GM10248 (cell line): ENCODE results near the gene SLC22A31.
A peak's percentile ranks its signal among the peaks of the same experiment; 100 is the strongest.
"Not testable (repeated sequence)": the region's sequence is repeated elsewhere in the genome, so short reads cannot be mapped to it uniquely, and the experiment has no call there.

Source experiments
- CTCF ChIA-PET: fragments of 300-600 bp; sonication (Branson Sonifier 250); formaldehyde crosslinking; extraction: SDS; loops from one replicate; lab custom pipeline; 2021; ENCODE audit warnings: antibody characterized with exemption; lab: Yijun Ruan, JAX
- POLR2A ChIA-PET: fragments of 350-650 bp; sonication (Branson Sonifier 250); formaldehyde crosslinking; extraction: SDS; loops from one replicate; lab custom pipeline; 2020; ENCODE audit warnings: antibody characterized with exemption; lab: Yijun Ruan, JAX
- DNase-seq: peaks from one replicate; pipeline ENCODE4 v3.0.0; 2012; ENCODE audit errors: extremely low spot score
- CTCF ChIP-seq: IDR thresholded peaks from 2 replicates; pipeline ENCODE4 v1.5.1; 2012; ENCODE audit warnings: mild to moderate bottlenecking, low read depth; ENCODE audit errors: extremely low read depth, missing control alignments, control extremely low read depth

SLC22A31 gene

GRCh38 chr16:89200124-89200849 is at the start of gene SLC22A31:
SLC22A31 (minus strand) TSS chr16:89200537; CDS start chr16:89200501, 36 bp downstream.
- ChIA-PET POLR2A (no interaction called here), CTCF (no interaction called here)
- DNase-seq = no peak
- no peak for TF ChIP-seq CTCF

GRCh38 chr16:89248196-89248982 is 48.1 kb upstream of the SLC22A31 start:
- POLR2A ChIA-PET = no interaction called here

GRCh38 chr16:89247734-89248075 is 47.4 kb upstream of the SLC22A31 start:
- CTCF ChIA-PET = interaction anchor here (1.3 to 1.5 kb wide), 2 partner anchors 16 to 42 kb away, joined by 3 to 7 read pairs; no protein-coding TSS in a partner anchor
- DNase-seq, POLR2A ChIA-PET: not testable (repeated sequence)

More at GRCh38 chr16:89248196-89248982, 48.1 kb upstream of the SLC22A31 start:
- no peak for DNase-seq
- CTCF ChIA-PET = interaction anchor here (1.3 kb wide), 1 partner anchor 16 kb away, joined by 3 read pairs; no protein-coding TSS in a partner anchor
- TF ChIP-seq CTCF = no peak

- ChIA-PET CTCF (interaction anchor here (1.3 to 1.5 kb wide), 2 partner anchors 17 to 42 kb away, joined by 3 to 7 read pairs; no protein-coding TSS in a partner anchor), POLR2A (no interaction called here)
- DNase-seq = peak; percentile 99
- TF ChIP-seq CTCF = no peak
Measured at GRCh38 chr16:89246903-89247733, 46.8 kb upstream of the SLC22A31 start.

GRCh38 chr16:89246383-89246902 is 46.1 kb upstream of the SLC22A31 start:
- POLR2A ChIA-PET = no interaction called here
- CTCF ChIA-PET = interaction anchor here (1.5 kb wide), 1 partner anchor 43 kb away, joined by 7 read pairs; no protein-coding TSS in a partner anchor
- DNase-seq = no peak
- no peak for TF ChIP-seq CTCF

- TF ChIP-seq CTCF = no peak
- no peak for DNase-seq
- ChIA-PET POLR2A (no interaction called here), CTCF (no interaction called here)
Measured at GRCh38 chr16:89244754-89245153, 44.4 kb upstream of the SLC22A31 start.

- POLR2A ChIA-PET, DNase-seq, CTCF ChIA-PET: not testable (repeated sequence)
Measured at GRCh38 chr16:89244264-89244663, 43.9 kb upstream of the SLC22A31 start.
